Subcutaneous adipose tissue (tissue), 4 donors: ENCODE data around the gene PRPSAP2. TPM values are rescaled to one million over a fixed set of nuclear protein-coding genes. Genes with fewer than 3 reads are reported as not detected.

Experiments used
- CTCF ChIP-seq: fragments of 450-650 bp; IDR thresholded peaks from one replicate; pipeline ENCODE4 v1.5.1; 2016; ENCODE audit warnings: low read depth, mild to moderate bottlenecking, control low read depth, antibody characterized with exemption, moderate library complexity
- total RNA-seq, 4 donors: library from RNA; depleted of rRNA; stranded (reverse); fragments of >200 nt; gene quantifications; one replicate each; pipeline ENCODE4 v1.1.0, GENCODE V29; 2016

Gene PRPSAP2
- total RNA-seq, 4 donors from 2014 or later: 12.6 to 45.4 (median 16.7) TPM

GRCh38 chr17:18961634-18962493 lies 103.9 kb downstream of the PRPSAP2 start:
- no peak for TF ChIP-seq CTCF

- no peak for TF ChIP-seq CTCF
These were observed 104.5 kb downstream of the PRPSAP2 start for GRCh38 chr17:18962494-18962815.

GRCh38 chr17:18963126-18964017 lies 105.4 kb downstream of the PRPSAP2 start:
- TF ChIP-seq CTCF: no peak

- TF ChIP-seq CTCF: no peak
These were observed 106.1 kb downstream of the PRPSAP2 start for GRCh38 chr17:18964018-18964351.

GRCh38 chr17:18964550-18964949 lies 106.6 kb downstream of the PRPSAP2 start:
- no peak for TF ChIP-seq CTCF

GRCh38 chr17:18965530-18966236 lies 107.8 kb downstream of the PRPSAP2 start:
- TF ChIP-seq CTCF: no peak
